ENCODE results near the gene EPRS1.

DNA sequence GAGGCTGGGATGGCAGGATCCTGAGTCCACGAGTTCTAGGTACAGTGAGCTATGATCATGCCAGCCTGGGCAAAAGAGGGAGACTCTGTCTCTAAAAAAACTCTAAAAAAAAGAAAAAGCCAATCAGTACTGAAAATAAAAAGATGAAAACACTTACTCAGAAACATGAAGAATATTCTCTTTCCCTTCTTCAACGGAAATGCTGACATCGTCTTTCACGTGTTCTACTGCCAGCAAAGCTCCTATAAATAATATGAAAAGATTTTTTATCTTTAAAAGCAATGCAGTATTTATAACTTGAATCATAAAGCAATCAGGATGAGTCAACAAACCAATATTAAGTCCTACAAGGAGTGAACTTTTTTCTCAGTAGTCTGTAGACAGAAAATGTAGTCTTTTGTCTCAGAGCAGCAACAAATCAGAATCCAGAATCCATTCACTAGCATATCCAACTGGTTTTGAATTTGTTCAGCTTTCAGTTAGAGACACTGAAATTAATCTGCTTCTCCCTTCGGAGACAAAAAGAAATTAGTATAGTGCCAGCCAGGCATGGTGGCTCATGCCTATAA lies 6.2 kb downstream of the EPRS1 start:
- TF ChIP-seq POLR2A (IDR thresholded peaks at IDR 0.05; ENCODE audit: extremely low read depth, insufficient read length), result no peak
- TF ChIP-seq, protein P1, sequence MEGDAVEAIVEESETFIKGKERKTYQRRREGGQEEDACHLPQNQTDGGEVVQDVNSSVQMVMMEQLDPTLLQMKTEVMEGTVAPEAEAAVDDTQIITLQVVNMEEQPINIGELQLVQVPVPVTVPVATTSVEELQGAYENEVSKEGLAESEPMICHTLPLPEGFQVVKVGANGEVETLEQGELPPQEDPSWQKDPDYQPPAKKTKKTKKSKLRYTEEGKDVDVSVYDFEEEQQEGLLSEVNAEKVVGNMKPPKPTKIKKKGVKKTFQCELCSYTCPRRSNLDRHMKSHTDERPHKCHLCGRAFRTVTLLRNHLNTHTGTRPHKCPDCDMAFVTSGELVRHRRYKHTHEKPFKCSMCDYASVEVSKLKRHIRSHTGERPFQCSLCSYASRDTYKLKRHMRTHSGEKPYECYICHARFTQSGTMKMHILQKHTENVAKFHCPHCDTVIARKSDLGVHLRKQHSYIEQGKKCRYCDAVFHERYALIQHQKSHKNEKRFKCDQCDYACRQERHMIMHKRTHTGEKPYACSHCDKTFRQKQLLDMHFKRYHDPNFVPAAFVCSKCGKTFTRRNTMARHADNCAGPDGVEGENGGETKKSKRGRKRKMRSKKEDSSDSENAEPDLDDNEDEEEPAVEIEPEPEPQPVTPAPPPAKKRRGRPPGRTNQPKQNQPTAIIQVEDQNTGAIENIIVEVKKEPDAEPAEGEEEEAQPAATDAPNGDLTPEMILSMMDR (IDR thresholded peaks at IDR 0.05; ENCODE audit: low read depth, low read length), result no peak

All from NB4 (cell line).